Measurements from ENCODE around the gene FCGR2B.

- TF ChIP-seq CTCF (IDR thresholded peaks at IDR 0.05; ENCODE audit: poor library complexity) (no peak), EZH2 (IDR thresholded peaks at IDR 0.05; ENCODE audit: borderline replicate concordance) (no peak)
Measured at GRCh38 chr1:161676958-161677689, 14.2 kb downstream of the FCGR2B start.

Measured in hepatocyte (in vitro differentiated cells).